HG03442 (cell line): ENCODE data around the gene APP.

ENCODE experiments used
- ATAC-seq: cut with Tn5 transposase; IDR thresholded peaks from one replicate; pipeline ENCODE4 v1.9.1; 2021; ENCODE audit warnings: mild to moderate bottlenecking, moderate library complexity; ENCODE audit not compliant: unreplicated experiment

The APP gene

GRCh38 chr21:26130249-26130881, 40.2 kb downstream of the APP start:
- no peak for ATAC-seq

GRCh38 chr21:26127918-26128317, 42.7 kb downstream of the APP start:
- no peak for ATAC-seq

- ATAC-seq: no peak
Measured at GRCh38 chr21:26127073-26127814, 43.3 kb downstream of the APP start.

GRCh38 chr21:26126168-26126553, 44.4 kb downstream of the APP start:
- ATAC-seq: no peak

GRCh38 chr21:26125433-26126167, 45.0 kb downstream of the APP start:
- no peak for ATAC-seq

- no peak for ATAC-seq
Measured at GRCh38 chr21:26124896-26125295, 45.7 kb downstream of the APP start.

- ATAC-seq: no peak
Measured at GRCh38 chr21:26124421-26124833, 46.1 kb downstream of the APP start.

GRCh38 chr21:26123012-26123411, 47.6 kb downstream of the APP start:
- ATAC-seq: no peak

GRCh38 chr21:26120828-26121227, 49.7 kb downstream of the APP start:
- ATAC-seq: no peak

- no peak for ATAC-seq
Measured at GRCh38 chr21:26119906-26120305, 50.7 kb downstream of the APP start.

GRCh38 chr21:26118938-26119540, 51.5 kb downstream of the APP start:
- ATAC-seq: no peak

GRCh38 chr21:26117972-26118367, 52.6 kb downstream of the APP start:
- ATAC-seq: no peak

- no peak for ATAC-seq
Measured at GRCh38 chr21:26117324-26117971, 53.1 kb downstream of the APP start.

GRCh38 chr21:26116456-26117011, 54.0 kb downstream of the APP start:
- ATAC-seq: no peak

GRCh38 chr21:26115899-26116298, 54.7 kb downstream of the APP start:
- no peak for ATAC-seq

- no peak for ATAC-seq
Measured at GRCh38 chr21:26115305-26115704, 55.3 kb downstream of the APP start.

- no peak for ATAC-seq
Measured at GRCh38 chr21:26112975-26113374, 57.6 kb downstream of the APP start.

- no peak for ATAC-seq
Measured at GRCh38 chr21:26112127-26112742, 58.3 kb downstream of the APP start.

GRCh38 chr21:26110715-26111114, 59.9 kb downstream of the APP start:
- ATAC-seq: no peak

GRCh38 chr21:26107429-26107828, 63.1 kb downstream of the APP start:
- no peak for ATAC-seq
